Fibroblast of skin of abdomen (primary cell): Measurements from ENCODE around the gene PTAFR.
A peak's percentile ranks its signal among the peaks of the same experiment; 100 is the strongest.

Experiments used
- DNase-seq: peaks from one replicate; pipeline ENCODE4 v3.0.0-alpha.2; 2013

PTAFR gene

DNA sequence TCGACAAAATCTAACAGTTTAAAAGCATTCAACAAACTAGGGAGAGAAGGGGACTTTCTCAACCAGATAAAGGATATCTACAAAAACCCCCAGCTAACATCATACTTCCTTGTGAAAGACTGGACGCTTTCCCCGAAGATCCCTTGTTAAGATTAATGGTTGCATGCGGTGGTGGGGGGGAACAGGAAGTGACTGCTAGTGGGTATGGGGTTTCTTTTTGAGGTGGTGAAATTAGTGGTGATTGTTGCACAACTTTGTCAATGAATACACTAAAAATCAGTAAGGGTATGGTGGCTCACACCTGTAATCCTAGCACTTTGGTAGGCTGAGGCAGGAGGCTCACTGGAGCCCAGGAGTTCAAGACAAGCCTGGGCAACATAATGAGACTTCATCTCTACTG is 61.2 kb downstream of the PTAFR start:
- DNase-seq: peak; percentile 29

DNA sequence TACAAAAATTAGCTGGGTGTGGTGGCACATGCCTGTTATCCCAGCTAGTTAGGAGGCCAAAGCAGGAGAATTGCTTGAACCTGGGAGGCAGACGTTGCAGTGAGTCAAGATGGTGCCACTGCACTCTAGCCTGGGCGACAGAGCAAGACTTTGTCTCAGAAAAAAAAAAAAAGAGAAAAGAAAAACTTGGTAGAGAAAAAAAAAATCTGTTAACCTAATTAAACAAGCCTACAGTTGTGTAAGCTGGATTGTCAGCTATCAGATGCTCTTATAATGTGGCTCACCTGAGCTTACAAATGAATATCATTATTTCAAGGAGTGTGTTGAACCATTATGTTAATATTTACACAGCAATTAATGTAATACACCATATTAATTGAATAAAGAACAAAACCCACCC is 61.6 kb downstream of the PTAFR start:
- DNase-seq: no peak

DNA sequence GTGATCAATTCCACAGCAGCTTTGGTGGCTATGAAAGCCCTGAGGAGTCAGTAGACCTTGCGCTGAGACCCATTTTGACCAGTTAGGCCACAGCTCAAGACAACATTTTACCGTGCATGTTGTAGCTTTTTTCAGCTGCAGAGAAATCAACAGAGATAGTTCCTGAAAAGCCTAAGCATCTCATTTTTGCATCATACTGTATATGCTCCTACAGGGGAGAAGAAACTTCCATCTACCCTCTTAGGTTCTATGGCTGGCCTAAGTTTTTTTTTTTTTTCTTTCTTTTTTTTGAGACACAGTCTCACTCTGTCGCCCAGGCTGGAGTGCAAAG is 63.3 kb downstream of the PTAFR start:
- DNase-seq: no peak

DNA sequence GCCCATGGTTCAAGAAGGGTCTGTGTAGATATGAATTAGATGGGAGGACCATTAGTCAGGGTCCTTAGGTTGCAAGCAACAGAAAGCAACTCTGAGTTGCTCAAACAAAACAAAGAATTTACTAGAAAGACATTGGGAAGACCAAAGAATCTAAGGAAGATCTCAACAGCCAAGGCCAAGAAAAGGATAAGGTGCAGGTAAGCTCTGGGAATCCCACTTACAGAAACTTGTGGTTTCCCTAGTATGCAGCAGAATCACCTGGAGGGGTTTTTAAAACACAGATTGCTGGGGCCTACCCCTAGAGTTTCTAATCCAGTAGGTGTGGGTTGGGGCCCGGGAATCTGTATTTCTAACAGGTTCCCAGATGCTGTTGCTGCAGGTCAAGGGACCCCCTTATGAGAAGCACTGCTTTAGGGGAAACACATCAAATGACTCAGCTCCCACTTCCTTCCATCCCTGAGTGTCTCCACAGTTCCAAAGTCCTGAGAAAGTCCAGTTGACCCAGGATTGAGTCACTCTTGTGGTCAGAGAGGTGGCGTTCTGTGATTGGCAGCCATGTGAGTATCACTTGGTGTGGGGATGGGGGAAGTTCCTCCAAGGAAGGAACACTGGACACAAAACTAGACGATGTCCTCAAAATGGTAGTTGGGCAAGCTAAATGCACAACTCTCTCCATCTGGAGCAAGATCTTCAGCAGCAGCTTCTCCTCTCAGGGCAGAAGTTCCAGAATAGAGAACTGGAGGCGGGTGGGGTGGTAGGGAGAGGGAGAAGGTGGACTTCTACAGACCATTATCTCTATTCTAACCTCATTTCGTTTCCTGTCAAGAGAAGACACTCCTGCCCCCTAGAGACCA is 63.9 kb downstream of the PTAFR start:
- DNase-seq: peak; percentile 44

DNA sequence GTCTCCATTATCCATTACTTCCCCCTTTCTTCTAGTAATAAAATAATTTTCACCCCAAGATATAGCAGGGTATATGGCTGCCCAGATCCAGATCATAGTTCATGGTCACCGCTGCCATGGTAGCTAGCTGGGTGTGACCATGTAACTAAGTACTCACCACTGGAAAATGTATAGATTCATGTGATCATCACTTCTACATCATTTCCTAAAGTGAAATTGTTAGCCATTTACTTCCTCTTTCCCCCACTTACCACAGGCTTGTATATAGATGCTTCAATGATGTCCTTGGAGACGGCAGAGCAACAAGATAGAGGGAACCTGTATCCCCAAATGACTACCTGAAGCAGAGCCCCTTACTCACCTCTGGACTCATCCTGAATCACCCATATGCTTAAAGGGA is 65.3 kb downstream of the PTAFR start:
- no peak for DNase-seq

DNA sequence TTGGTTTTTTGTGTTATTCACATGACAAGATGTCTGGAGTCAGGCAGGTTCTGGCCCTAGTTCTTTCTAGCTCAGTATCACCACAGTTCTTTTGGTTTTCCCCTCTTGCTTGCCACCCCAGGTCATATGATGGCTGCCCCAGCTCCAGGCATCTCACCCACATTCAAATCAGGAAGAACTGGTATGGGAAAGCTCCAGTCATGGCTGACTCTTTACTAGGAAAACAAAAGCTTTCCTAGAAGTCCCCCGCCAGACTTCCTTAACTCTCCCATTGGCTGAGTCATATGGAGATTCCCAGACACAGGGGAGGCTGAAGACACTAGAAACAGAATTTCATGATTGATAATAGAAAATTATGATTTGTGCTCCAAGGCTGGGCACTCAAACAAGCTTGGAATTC is 65.9 kb downstream of the PTAFR start:
- DNase-seq: no peak

DNA sequence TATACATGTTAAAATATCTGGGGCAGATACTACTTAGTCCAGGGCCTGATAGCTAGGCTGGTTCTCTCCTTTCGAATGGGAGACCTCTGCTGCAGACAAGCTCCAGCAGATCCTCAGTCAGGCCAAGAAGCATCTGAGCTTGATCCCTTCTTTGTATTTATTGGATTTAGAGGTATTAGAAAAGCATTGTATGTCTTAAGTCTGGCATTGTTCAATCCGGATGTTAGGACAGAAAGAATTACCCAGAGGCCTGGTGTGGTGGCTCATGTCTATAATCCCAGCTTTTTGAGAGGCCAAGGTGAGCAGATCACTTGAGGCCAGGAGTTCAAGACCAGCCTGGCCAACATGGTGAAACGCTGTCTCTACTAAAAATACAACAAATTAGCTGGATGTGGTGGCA is 66.9 kb downstream of the PTAFR start:
- no peak for DNase-seq

DNA sequence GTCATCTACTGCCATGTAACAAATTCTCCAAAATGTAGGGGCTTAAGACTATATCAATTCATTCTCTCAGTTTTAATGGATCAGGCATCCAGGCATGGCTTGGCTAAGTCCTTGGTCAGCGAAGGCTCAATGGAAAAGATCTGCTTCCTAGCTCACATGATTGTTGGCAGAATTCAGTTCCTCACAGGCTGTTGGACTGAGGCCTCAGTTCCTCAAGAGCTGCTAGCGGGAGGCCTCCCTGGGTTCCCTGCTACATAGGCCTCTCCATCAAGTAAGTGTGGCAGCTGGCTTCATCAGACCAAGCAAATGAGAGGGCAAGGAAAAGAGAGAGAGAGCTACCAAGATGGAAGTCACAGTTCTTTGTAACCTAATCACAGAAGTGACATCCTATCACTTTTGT is 68.5 kb downstream of the PTAFR start:
- DNase-seq: no peak

DNA sequence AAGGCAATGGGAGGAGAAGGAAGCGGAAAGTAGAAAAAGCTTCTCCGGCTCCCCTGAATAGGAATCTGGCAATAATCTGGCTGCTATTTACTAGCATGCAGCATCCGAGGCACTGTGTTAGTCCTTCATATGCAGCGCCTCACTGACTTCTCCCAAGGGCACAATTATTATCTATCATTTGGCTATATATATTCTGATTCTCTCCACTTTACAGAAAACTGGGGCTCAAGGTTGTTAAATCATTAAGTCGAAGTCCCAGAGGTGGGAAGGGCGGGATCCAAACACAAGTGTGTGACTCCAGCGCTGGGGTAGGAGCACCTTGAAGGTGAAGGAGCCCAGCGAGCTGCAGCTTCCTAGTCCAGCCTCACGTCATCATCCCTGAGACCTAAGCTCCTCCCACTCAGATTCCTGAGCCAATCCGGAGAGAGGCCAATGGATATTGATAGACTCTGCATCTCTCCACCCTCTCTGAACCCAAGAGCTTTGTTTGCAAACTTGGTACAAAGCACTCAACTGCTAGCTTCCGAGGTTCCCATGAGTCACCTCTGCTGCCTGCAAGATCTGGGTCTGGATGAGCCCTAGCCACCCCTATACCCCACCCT is 71.5 kb downstream of the PTAFR start:
- DNase-seq: peak; percentile 51

DNA sequence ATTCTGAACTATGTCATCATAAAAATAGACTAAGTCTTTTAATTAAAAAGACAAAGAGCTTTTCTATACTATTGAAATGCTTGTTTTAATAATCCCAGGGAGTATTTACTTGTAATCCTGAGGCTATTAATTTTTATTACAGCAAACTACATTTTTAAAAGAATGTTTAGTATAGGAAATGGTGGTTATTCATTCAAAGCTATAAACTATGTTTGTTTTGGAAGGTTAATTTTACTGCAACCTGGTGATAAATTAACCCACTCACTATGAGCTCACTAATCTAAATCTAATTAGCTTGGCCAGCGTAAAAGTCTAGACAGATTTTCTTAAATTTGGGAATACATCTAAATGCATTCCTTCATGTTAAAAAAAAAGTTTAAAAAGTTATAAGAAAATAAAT is 74.3 kb downstream of the PTAFR start:
- no peak for DNase-seq

DNA sequence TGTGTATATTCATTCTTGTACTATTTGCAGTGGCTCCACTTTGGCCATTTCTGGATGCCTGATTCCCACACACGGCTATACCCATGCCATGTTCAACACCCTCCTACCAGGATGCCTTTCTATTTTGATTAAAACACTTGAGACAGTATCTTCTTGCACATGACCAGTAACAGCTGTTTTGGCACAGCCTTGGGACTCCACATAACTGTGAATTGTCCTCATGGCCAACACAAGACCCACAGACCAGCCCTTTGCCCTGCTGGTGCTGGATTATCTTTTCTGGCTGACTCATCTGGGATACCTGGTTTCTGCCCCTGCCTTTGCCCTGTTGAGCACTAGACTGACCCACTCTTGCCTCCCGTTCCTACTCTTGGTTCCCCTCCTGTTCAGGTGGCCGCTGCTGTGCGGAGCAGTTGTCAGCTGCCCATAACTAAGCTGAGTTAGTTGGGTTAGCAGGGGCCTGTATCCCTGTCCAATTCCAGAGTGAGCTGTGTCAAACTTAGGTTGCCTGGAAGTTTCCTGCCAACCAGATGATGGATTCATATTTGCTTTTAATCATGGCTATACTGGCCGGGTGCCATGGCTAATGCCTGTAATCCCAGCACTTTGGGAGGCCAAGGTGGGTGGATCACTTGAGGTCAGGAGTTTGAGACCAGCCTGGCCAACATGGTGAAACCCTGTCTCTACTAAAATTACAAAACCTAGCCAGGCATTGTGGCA is 77.3 kb downstream of the PTAFR start:
- DNase-seq: no peak
